SW 1271 (cell line): ENCODE data around the gene CDKN2B-AS1.
"Not testable (repeated sequence)": the region's sequence is repeated elsewhere in the genome, so short reads cannot be mapped to it uniquely, and the experiment has no call there.

ENCODE experiments used
- DNase-seq, 2 experiments: peaks; one replicate each; lab custom pipeline; 2025; lab: John Stamatoyannopoulos, UW

The CDKN2B-AS1 gene

DNA sequence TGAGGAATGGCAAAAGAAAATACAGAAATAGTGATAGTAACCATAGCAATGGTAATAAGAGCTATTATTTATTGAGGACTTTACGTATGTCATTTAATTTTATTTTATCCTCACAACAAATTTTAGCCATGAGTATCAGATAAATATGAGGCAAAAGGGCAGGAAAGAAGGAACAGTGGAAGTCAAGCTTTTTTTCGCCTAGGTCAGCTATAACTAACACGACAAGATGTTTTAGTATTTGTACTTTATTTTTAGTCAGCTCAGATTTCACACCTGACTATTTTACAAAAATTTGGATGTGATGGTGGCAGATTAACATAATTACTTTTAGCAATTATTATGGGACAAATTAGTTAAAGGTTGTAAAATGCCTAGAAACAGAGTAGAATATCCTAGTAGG, 49.3 kb downstream of the CDKN2B-AS1 start:
- DNase-seq = no peak

- no peak for DNase-seq
Measured at GRCh38 chr9:22044583-22044982, 50.0 kb downstream of the CDKN2B-AS1 start.

GRCh38 chr9:22045423-22045822, 50.8 kb downstream of the CDKN2B-AS1 start:
- no peak for DNase-seq

DNA sequence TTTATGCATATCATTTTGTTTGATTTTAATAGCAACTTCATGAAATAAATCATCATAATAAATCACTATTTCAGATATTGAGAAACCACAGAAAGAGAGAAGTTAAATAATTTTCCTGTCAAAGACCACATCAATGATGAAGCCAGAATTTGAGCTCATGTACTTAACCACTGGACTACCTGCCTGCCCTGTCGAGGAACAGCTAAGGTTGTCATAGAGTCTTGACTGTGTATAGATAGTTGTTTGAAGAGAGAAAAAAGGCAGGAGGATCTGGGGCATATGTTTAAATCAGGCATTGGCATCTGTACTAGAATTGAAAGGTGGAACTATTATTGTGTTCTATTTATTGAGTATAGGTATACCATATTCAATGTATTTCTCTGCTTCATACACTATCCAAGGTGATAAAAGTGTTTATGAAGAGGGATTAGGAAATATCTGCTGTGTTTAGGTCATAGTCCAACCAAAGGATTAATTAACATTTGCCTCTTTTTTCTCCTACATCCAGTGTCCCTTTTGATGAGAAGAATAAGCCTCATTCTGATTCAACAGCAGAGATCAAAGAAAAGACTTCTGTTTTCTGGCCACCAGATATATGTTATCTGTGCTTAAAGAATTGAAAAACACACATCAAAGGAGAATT, 51.8 kb downstream of the CDKN2B-AS1 start:
- no peak for DNase-seq

GRCh38 chr9:22047596-22047995, 53.0 kb downstream of the CDKN2B-AS1 start:
- DNase-seq = no peak

DNA sequence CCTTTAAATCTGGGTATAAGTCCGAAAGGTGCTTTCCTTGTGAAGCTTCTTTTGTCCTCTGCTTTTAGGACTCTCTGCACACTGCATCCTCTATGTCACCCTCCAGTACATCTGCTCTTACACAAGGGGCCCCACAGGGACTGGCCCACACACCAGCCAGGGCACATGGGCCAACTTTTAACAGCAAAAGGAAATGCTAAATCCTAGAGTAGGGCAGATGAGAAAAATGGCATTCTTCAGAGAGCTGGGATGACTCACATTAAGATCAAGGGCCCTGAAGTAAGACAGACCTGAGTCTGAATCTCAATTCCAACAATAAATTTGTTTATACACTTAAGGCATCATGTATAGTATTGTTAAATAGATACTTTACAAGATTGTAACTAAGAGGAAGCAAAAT, 54.8 kb downstream of the CDKN2B-AS1 start:
- DNase-seq = no peak

DNA sequence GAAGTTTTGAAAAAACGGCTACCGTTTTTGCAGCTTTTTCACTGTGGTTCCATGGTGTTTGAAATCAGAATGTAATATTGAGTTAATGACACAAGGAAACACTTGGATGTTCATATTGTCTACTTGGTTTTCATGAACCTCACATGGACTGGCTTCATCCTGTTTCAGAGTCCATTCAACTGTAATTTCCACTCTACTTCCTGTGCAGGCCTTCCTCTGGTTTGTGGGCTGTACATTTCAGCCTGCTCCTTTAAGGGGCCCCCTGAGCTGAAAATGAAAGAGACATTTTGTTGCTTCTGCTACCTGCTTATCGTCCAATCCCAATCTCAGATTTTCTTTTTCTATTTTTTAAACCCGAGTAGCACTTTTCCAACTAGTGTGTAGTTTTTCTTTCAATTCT, 56.3 kb downstream of the CDKN2B-AS1 start:
- no peak for DNase-seq

GRCh38 chr9:22052376-22052945, 57.9 kb downstream of the CDKN2B-AS1 start:
- no peak for DNase-seq

DNA sequence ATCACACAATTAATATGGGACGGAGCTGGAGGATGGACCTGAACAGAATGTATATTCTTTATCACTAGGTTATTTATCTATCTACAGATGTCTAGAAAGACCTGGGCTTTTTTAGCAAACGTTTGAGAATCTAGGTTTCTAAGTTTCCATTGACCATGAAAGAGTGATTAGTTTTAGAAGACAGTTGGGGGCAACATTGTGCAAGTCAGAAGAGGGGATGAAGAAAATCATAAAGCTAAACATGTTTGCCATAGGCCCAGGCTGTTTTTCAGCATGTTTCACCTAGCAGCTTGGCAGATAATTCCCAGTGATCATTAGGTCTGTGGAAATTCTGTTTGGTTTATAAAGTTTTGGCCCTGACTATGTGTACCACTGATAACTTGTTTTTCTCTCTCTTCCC, 58.6 kb downstream of the CDKN2B-AS1 start:
- no peak for DNase-seq

DNA sequence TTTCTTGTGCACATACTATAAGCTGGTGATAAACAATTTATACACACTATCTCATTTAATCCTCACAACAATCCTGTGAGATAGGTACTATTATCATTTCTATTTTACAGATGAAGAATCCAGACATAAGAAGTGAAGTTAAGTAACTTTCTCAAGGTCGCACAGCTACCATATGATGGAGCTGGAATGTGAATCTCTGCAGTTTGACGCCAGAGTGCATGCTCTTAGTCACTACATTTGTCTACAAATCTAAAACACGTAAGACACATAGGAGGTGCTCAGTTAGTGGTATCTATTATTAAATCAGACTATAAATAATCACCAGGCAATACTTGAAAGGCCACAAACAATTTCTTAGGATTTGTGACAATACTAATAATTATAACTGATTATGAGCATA, 59.5 kb downstream of the CDKN2B-AS1 start:
- no peak for DNase-seq

DNA sequence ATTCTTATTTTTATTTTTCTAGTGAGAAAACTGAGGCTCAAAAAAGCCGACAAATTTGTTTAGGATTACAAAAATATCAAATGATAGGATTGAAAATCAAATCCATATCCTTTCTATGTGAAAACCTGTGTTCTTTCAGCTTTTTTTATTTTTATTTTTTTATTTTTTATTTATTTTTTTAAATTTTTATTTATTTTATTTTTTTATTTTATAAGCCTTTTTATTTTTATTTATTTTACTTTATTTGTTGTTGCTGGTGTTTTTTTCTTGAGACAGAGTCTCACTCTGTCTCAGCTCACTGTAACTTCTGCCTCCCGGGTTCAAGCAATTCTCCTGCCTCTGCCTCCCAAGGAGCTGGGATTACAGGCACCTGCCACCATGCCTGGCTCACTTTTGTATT, 59.9 kb downstream of the CDKN2B-AS1 start:
- no peak for DNase-seq

DNA sequence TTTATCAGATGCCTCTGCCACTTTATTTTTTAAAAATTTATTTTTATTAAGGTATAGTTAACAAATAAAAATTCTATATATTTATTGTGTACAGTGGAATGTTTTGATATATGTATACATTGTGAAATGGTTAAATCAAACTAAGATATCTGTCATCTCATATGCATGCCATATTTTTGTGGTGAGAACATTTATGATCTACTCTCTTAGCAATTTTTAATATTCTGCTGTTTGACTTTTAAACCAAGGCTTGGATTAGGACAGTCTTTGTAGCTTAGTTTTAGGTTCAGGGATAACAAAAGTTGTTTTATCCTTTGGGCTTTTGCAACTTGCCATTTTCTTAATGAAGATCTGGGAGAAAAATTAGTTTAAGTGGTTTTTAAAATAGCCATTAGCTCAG, 60.5 kb downstream of the CDKN2B-AS1 start:
- DNase-seq = no peak

DNA sequence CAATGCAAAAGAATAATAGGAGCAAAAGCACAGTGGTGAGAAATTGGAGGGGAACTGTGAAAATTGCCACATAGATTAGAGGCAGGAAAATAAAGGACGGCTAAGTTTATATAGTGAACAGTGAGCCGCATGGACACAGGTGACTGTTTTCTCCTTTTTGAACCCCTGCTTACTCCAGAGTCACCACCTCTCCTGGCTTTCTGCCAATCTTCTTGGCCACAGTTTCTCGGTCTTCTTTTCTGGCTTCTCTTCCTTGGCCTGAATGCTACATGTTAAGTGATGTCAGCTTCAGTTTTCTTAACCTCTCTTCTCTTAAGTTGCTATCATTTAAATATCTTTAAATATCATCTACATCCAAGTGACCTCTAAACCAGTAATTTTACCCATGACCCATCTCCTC, 61.8 kb downstream of the CDKN2B-AS1 start:
- DNase-seq = no peak

DNA sequence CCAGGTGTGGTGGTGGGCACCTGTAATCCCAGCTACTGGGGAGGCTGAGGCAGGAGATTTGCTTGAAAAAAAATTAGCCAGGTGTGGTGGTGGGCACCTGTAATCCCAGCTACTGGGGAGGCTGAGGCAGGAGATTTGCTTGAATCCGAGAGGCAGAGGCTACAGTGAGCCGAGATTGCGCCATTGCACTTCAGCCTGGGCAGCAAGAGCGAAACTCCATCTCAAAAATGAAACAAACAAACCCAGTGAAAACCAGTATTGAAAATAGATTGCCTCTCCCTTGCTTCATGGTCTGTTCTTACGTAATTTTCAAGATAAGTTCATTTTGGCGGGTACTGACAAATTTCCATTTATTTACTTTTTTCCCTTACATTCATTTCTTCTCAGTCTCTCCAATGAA, 63.4 kb downstream of the CDKN2B-AS1 start:
- DNase-seq = not testable (repeated sequence)

DNA sequence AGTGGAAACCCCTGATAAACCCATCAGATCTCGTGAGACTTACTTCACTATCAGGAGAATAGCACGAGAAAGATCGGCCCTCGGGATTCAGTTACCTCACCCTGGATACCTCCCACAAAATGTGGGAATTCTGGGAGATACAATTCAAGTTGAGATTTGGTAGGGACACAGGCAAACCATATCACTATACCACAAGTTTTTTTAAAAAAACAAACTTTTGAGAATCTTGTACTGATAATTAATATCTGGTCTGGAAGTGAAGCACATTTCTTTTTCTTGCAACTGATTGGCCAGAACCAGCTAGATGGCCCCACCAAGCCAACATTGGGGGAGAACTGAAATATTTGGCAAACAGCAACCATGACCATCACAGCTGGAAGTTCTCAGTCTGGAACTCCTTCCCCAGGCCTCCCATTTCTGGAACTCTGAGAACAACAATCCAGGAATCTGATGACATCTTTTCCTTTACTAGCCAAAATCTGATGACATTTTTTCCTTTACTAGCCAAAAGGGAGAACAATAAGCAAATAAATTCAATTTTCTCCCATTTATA, 66.3 kb downstream of the CDKN2B-AS1 start:
- DNase-seq = no peak

DNA sequence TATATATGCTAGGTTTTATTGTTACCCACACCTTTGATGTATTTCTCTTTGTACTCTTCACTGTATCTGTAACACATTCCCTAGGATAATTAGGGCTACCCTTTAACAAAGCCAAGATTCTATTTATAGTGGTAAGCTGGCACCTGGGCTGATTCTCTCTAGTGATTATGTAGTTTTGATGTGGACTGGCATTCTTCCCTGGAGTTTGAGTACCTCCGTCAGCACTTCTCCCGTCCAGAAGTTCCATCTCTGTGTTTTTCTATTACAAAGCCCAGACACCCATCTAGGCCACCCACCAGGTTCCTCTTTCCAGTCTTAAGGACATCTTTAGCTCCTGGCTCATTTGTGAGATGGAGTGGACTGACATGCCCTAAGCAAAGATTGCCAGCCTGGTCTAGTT, 70.4 kb downstream of the CDKN2B-AS1 start:
- DNase-seq = no peak

DNA sequence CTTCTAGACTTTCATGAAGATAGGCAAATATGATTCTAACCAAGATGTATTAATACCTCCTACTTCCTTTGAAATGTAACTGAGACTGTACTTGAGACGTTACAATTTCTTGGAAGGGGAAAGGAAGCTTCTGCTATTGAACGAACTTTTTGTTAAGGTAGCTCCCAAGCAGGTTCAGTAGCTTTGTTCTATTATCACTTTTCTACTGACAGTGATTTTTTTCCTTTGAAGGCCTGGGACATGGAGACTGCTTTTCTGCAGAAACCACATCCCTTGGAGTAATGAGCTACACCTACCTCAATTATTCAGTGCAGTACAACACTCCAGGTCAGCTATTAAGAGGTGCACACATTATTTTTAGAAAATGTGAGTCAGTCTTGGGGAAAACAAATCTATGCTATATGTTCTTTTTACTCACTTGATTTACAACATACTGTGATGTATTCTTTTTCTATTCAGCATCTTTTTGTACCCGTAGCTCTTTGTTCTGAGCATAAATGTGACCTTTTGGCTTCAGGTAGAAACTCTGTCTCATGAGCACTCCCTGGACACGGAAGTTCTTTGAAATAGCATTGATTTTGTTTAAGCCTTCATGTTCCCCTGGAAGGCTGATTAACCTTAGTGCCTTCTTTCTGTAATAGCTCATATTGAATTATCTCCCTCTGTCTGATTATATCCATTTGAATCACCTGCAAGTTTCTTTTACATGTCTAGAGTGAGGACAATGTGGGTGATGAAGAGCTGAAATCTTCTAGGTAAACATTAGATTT, 71.0 kb downstream of the CDKN2B-AS1 start:
- DNase-seq = no peak

GRCh38 chr9:22067196-22067595, 72.6 kb downstream of the CDKN2B-AS1 start:
- DNase-seq = no peak

GRCh38 chr9:22068369-22068768, 73.8 kb downstream of the CDKN2B-AS1 start:
- no peak for DNase-seq

DNA sequence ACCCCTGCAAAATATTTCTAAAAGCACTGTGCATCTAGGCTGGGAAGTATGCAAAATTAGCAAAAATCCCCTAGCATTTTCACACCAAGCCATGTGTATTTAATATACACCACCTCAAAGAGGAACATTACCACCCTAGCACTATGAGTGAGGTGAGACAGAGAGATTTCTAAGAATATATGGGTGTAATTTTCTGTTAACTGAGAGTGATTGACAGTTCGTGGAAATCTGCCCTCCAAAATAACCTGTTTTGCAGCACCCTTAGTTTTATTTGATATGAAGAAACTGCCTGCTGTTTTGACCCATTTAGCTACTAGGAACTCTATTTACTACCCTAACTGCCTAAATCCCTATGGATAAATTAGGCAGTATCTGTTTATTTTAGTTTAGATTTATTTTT, 78.8 kb downstream of the CDKN2B-AS1 start:
- DNase-seq = no peak

DNA sequence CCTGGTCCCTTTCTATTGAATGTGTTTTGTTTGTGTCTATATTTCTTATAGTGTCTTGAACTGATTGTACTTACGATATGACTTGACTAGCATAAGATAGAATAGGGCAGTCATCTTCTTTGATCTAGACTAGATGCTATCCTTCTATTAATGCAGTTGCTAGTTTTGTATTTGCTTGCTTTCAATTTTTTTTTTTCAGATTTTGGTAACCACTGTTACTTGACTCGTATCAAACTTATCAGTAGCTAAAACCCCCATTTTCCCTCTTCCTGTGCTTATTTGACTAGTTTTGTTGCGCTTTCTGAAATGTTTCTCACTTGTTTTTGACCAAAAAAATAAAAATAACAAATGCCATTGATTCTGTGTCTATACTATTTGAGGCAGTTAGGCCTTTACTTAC, 83.5 kb downstream of the CDKN2B-AS1 start:
- DNase-seq = no peak

- no peak for DNase-seq
Measured at GRCh38 chr9:22079873-22080341, 85.3 kb downstream of the CDKN2B-AS1 start.
